Trophoblast cell (in vitro differentiated cells and primary cell): ENCODE data around the gene MARK1. TPM values are rescaled to one million over a fixed set of nuclear protein-coding genes. Genes with fewer than 3 reads are reported as not detected.

ENCODE experiments used
- DNase-seq, 2 donors: peaks; one replicate each; pipeline ENCODE4 v3.0.0-alpha.2; 2016
- H2AFZ ChIP-seq: 2 replicates; pipeline ENCODE4 v1.6.1; 2013; ENCODE audit warnings: low read length, moderate library complexity, mild to moderate bottlenecking; ENCODE audit not compliant: insufficient read depth, poor library complexity
- H2AK5ac ChIP-seq: 2 replicates; pipeline ENCODE4 v1.6.1; 2013; ENCODE audit warnings: mild to moderate bottlenecking, low read length
- H2BK120ac ChIP-seq: 2 replicates; pipeline ENCODE4 v1.6.1; 2013; ENCODE audit warnings: low read length, mild to moderate bottlenecking, moderate library complexity; ENCODE audit not compliant: insufficient read depth, poor library complexity
- H2BK12ac ChIP-seq: 2 replicates; pipeline ENCODE4 v1.6.1; 2013; ENCODE audit warnings: mild to moderate bottlenecking, low read length, moderate library complexity
- H2BK5ac ChIP-seq: 2 replicates; pipeline ENCODE4 v1.6.1; 2013; ENCODE audit warnings: low read length, low read depth, moderate library complexity, mild to moderate bottlenecking; ENCODE audit not compliant: poor library complexity
- H3K14ac ChIP-seq: 2 replicates; pipeline ENCODE4 v1.6.1; 2013; ENCODE audit warnings: mild to moderate bottlenecking, low read length
- H3K18ac ChIP-seq: 2 replicates; pipeline ENCODE4 v1.6.1; 2013; ENCODE audit warnings: mild to moderate bottlenecking, low read length
- H3K23ac ChIP-seq: 2 replicates; pipeline ENCODE4 v1.6.1; 2013; ENCODE audit warnings: low read length
- H3K27ac ChIP-seq: 2 replicates; pipeline ENCODE4 v1.5.1; 2013; ENCODE audit warnings: low read depth, mild to moderate bottlenecking, inconsistent platforms, low read length, moderate library complexity
- H3K27me3 ChIP-seq: 2 replicates; pipeline ENCODE4 v1.6.1; 2013; ENCODE audit warnings: inconsistent platforms, mild to moderate bottlenecking, low read length, moderate library complexity; ENCODE audit not compliant: insufficient read depth
- H3K36me3 ChIP-seq, 2 experiments: 1 replicate in 1 of 2; 2 replicates in 1 of 2; pipeline ENCODE4 v1.6.1; 2013; ENCODE audit warnings: low read length in 2 of 2, mild to moderate bottlenecking in 2 of 2, moderate library complexity in 1 of 2; ENCODE audit not compliant: insufficient read depth in 2 of 2, control insufficient read depth in 1 of 2
- H3K4ac ChIP-seq: 2 replicates; pipeline ENCODE4 v1.6.1; 2013; ENCODE audit warnings: low read depth, mild to moderate bottlenecking, low read length, moderate library complexity
- H3K4me1 ChIP-seq, 2 experiments: 1 replicate in 1 of 2; 2 replicates in 1 of 2; pipeline ENCODE4 v1.6.1; 2013; ENCODE audit warnings: low read length in 2 of 2, mild to moderate bottlenecking in 2 of 2, moderate library complexity in 1 of 2; ENCODE audit not compliant: insufficient read depth in 2 of 2, control insufficient read depth in 1 of 2
- H3K4me2 ChIP-seq: 2 replicates; pipeline ENCODE4 v1.6.1; 2013; ENCODE audit warnings: inconsistent platforms, mild to moderate bottlenecking, low read length, moderate library complexity
- H3K4me3 ChIP-seq: 2 replicates; pipeline ENCODE4 v1.5.1; 2013; ENCODE audit warnings: mild to moderate bottlenecking, low read depth, low read length, inconsistent platforms
- H3K79me1 ChIP-seq: one replicate; pipeline ENCODE4 v1.6.1; 2013; ENCODE audit warnings: low read length
- H3K79me2 ChIP-seq: 2 replicates; pipeline ENCODE4 v1.6.1; 2013; ENCODE audit warnings: low read length, mild to moderate bottlenecking; ENCODE audit not compliant: control insufficient read depth, insufficient read depth, poor library complexity
- H3K9ac ChIP-seq: 2 replicates; pipeline ENCODE4 v1.6.1; 2013; ENCODE audit warnings: mild to moderate bottlenecking, low read length
- H3K9me3 ChIP-seq: 2 replicates; pipeline ENCODE4 v1.6.1; 2013; ENCODE audit warnings: low read depth, mild to moderate bottlenecking, control low read depth, inconsistent platforms, low read length; ENCODE audit not compliant: insufficient read depth
- H4K12ac ChIP-seq: 2 replicates; pipeline ENCODE4 v1.6.1; 2013; ENCODE audit warnings: low read depth, mild to moderate bottlenecking, low read length, moderate library complexity
- H4K8ac ChIP-seq: 2 replicates; pipeline ENCODE4 v1.6.1; 2013; ENCODE audit warnings: low read depth, mild to moderate bottlenecking, low read length, moderate library complexity
- H4K91ac ChIP-seq: one replicate; pipeline ENCODE4 v1.6.1; 2013; ENCODE audit warnings: low read depth, mild to moderate bottlenecking, low read length, moderate library complexity
- WGBS: extraction: QIAGEN DNeasy Blood & Tissue Kit; methylation state at CpG from one replicate; pipeline ENCODE4 v1.1.7; 2013; ENCODE audit warnings: missing lambda C conversion rate; ENCODE audit not compliant: insufficient read length, insufficient coverage; ENCODE audit errors: extremely low coverage; 5-methylcytosine and 5-hydroxymethylcytosine counted together
- polyA plus RNA-seq: library from polyadenylated mRNA; stranded (reverse); fragments of 200-250 nt; gene quantifications from 2 replicates; pipeline ENCODE4 v1.2.3, GENCODE V29; 2013

Gene MARK1
- 7.1 and 7.9 TPM in 2 replicates for polyA plus RNA-seq

- peaks cover 4% of the 10 kb centered on the region in 2 experiments for H3K4me1 ChIP-seq
- WGBS, result no CpG with 5 or more reads among the region's 96 CpGs
- H3K27me3 ChIP-seq, result no peaks in the 10 kb centered on the region
- peak within 1 kb of the TSS; percentile 95 for H2BK120ac ChIP-seq
- no peaks in the 10 kb centered on the region for H3K9me3 ChIP-seq
- peak within 1 kb of the TSS; percentile 94 for H4K91ac ChIP-seq
- peak within 1 kb of the TSS; percentile 88 for H3K4me2 ChIP-seq
- H4K12ac ChIP-seq, result peak within 1 kb of the TSS; percentile 61
- H3K79me2 ChIP-seq, result peaks cover 15% of the 10 kb centered on the region
- H2BK5ac ChIP-seq, result peak within 1 kb of the TSS; percentile 93
- peak; percentile 35 to 66 for DNase-seq
- H3K79me1 ChIP-seq, result peaks cover 9% of the 10 kb centered on the region
- H2AFZ ChIP-seq, result peak within 1 kb of the TSS; percentile 91
- H3K36me3 ChIP-seq, result no peaks in the 10 kb centered on the region
- peak within 1 kb of the TSS; percentile 42 for H3K9ac ChIP-seq
- no peak within 1 kb of the TSS for H3K23ac ChIP-seq
- H3K4me3 ChIP-seq, result peak within 1 kb of the TSS; percentile 85
- H2BK12ac ChIP-seq, result peak within 1 kb of the TSS; percentile 79
- H4K8ac ChIP-seq, result peak within 1 kb of the TSS; percentile 85
- H2AK5ac ChIP-seq, result peak within 1 kb of the TSS; percentile 75
- peak within 1 kb of the TSS; percentile 89 for H3K4ac ChIP-seq
- H3K18ac ChIP-seq, result peak within 1 kb of the TSS; percentile 99
- H3K27ac ChIP-seq, result peak within 1 kb of the TSS; percentile 73
- H3K14ac ChIP-seq, result peak within 1 kb of the TSS; percentile 98
These were observed at the start of gene MARK1 for GRCh38 chr1:220527908-220528678. Gene MARK1 (plus strand): TSS chr1:220528136. CDS start chr1:220528823, 687 bp downstream.

GRCh38 chr1:220483700-220484099 lies 44.2 kb upstream of the MARK1 start:
- Histone ChIP-seq H3K79me2 (no peaks in the 10 kb centered on the region), H4K91ac (no peak overlapping the region), H3K9ac (no peak overlapping the region), H3K4me1 (peaks cover 9 to 14% of the 10 kb centered on the region in 2 experiments), H3K18ac (no peak overlapping the region), H3K36me3 (no peaks in the 10 kb centered on the region), H2AFZ (no peak overlapping the region), H3K4ac (no peak overlapping the region), H2AK5ac (no peak overlapping the region), H3K23ac (no peak overlapping the region), H4K12ac (no peak overlapping the region), H4K8ac (no peak overlapping the region), H2BK120ac (no peak overlapping the region), H3K79me1 (peaks cover 6% of the 10 kb centered on the region), H3K27ac (no peak overlapping the region), H3K14ac (no peak overlapping the region), H3K4me2 (no peak overlapping the region), H3K27me3 (no peaks in the 10 kb centered on the region), H2BK12ac (no peak overlapping the region), H3K9me3 (no peaks in the 10 kb centered on the region), H3K4me3 (no peak overlapping the region), H2BK5ac (no peak overlapping the region)
- no CpG with 5 or more reads among the region's 6 CpGs for WGBS
- peak in 1 of 2 donors; percentile 69 for DNase-seq

- Histone ChIP-seq H3K4me2 (no peak overlapping the region), H3K9ac (no peak overlapping the region), H4K91ac (no peak overlapping the region), H3K23ac (no peak overlapping the region), H3K79me1 (peaks cover 6% of the 10 kb centered on the region), H2BK5ac (no peak overlapping the region), H3K79me2 (no peaks in the 10 kb centered on the region), H2AK5ac (no peak overlapping the region), H3K27ac (no peak overlapping the region), H3K9me3 (no peaks in the 10 kb centered on the region), H3K4me1 (peaks cover 9 to 14% of the 10 kb centered on the region in 2 experiments), H4K12ac (no peak overlapping the region), H2BK12ac (no peak overlapping the region), H2BK120ac (no peak overlapping the region), H3K18ac (no peak overlapping the region), H3K4ac (no peak overlapping the region), H3K27me3 (no peaks in the 10 kb centered on the region), H3K36me3 (no peaks in the 10 kb centered on the region), H3K14ac (no peak overlapping the region), H4K8ac (no peak overlapping the region), H3K4me3 (no peak overlapping the region), H2AFZ (no peak overlapping the region)
- DNase-seq, result peak in 1 of 2 donors; percentile 18
These were observed 43.8 kb upstream of the MARK1 start for GRCh38 chr1:220484135-220484534.

GRCh38 chr1:220485131-220485530 lies 42.8 kb upstream of the MARK1 start:
- no CpG with 5 or more reads among the region's 3 CpGs for WGBS
- Histone ChIP-seq H3K23ac (no peak overlapping the region), H3K14ac (no peak overlapping the region), H3K79me1 (peaks cover 6% of the 10 kb centered on the region), H2BK5ac (no peak overlapping the region), H3K4me2 (no peak overlapping the region), H2AK5ac (no peak overlapping the region), H3K9me3 (no peaks in the 10 kb centered on the region), H4K8ac (no peak overlapping the region), H4K91ac (no peak overlapping the region), H2BK120ac (no peak overlapping the region), H2BK12ac (no peak overlapping the region), H3K4me1 (peaks cover 9 to 14% of the 10 kb centered on the region in 2 experiments), H4K12ac (no peak overlapping the region), H3K27ac (no peak overlapping the region), H3K4ac (no peak overlapping the region), H3K79me2 (no peaks in the 10 kb centered on the region), H3K36me3 (no peaks in the 10 kb centered on the region), H3K4me3 (no peak overlapping the region), H2AFZ (no peak overlapping the region), H3K9ac (no peak overlapping the region), H3K27me3 (no peaks in the 10 kb centered on the region), H3K18ac (no peak overlapping the region)
- peak; percentile 45 to 75 for DNase-seq
